Measurements from ENCODE around the gene TUFT1.

Gene TUFT1

GRCh38 chr1:151626740-151627334, 86.7 kb downstream of the TUFT1 start:
- in situ Hi-C loops (cut with HindIII; ENCODE audit: low pct_ligation_motif_present, low pct_unique_long_range_greater_than_20kb, low sequenced_read_pairs), result no loop called here

GRCh38 chr1:151629278-151629677, 89.2 kb downstream of the TUFT1 start:
- in situ Hi-C loops (cut with HindIII; ENCODE audit: low pct_ligation_motif_present, low pct_unique_long_range_greater_than_20kb, low sequenced_read_pairs), result no loop called here
- DNase-seq, result no peak

More at GRCh38 chr1:151626740-151627334, 86.7 kb downstream of the TUFT1 start:
- DNase-seq, result no peak
